Subcutaneous adipose tissue (tissue), 4 donors: ENCODE measurements around the gene NCMAP. TPM values are rescaled to one million over a fixed set of nuclear protein-coding genes. Genes with fewer than 3 reads are reported as not detected.

Experiments
- total RNA-seq, 4 donors: library from RNA; depleted of rRNA; stranded (reverse); fragments of >200 nt; gene quantifications; one replicate each; pipeline ENCODE4 v1.1.0, GENCODE V29; 2016
- TF ChIP-seq, protein P1 (sequence below): fragments of 450-650 bp; IDR thresholded peaks from one replicate; pipeline ENCODE4 v1.5.1; 2016; ENCODE audit warnings: low read depth, mild to moderate bottlenecking, control low read depth, antibody characterized with exemption, moderate library complexity

The NCMAP gene
- total RNA-seq, 4 donors from 2014 or later, result 0.22 to 0.33 TPM; not detected in 2

DNA sequence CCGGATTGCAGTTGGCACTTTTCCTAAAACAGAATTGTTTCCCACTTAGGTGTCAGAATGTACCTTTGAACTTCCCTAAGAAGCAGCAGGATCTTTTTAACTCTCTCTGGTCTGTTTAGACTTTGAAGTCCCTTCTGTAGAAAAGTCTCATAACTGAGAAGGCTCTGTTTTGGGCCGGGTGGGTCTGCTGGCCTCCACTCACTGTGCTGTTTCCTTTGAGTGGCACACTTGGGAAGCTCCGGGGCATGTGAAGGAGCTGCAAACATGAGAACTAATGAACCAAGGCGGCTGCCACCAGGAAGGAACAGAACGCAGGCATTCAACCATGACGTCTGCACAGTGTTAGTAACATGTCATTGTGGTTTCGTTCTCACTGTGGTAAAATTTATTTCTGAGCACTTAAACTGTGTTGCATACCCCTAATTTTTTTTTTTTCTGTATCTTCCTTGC, 19.5 kb upstream of the NCMAP start:
- TF ChIP-seq, protein P1, sequence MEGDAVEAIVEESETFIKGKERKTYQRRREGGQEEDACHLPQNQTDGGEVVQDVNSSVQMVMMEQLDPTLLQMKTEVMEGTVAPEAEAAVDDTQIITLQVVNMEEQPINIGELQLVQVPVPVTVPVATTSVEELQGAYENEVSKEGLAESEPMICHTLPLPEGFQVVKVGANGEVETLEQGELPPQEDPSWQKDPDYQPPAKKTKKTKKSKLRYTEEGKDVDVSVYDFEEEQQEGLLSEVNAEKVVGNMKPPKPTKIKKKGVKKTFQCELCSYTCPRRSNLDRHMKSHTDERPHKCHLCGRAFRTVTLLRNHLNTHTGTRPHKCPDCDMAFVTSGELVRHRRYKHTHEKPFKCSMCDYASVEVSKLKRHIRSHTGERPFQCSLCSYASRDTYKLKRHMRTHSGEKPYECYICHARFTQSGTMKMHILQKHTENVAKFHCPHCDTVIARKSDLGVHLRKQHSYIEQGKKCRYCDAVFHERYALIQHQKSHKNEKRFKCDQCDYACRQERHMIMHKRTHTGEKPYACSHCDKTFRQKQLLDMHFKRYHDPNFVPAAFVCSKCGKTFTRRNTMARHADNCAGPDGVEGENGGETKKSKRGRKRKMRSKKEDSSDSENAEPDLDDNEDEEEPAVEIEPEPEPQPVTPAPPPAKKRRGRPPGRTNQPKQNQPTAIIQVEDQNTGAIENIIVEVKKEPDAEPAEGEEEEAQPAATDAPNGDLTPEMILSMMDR, result no peak

DNA sequence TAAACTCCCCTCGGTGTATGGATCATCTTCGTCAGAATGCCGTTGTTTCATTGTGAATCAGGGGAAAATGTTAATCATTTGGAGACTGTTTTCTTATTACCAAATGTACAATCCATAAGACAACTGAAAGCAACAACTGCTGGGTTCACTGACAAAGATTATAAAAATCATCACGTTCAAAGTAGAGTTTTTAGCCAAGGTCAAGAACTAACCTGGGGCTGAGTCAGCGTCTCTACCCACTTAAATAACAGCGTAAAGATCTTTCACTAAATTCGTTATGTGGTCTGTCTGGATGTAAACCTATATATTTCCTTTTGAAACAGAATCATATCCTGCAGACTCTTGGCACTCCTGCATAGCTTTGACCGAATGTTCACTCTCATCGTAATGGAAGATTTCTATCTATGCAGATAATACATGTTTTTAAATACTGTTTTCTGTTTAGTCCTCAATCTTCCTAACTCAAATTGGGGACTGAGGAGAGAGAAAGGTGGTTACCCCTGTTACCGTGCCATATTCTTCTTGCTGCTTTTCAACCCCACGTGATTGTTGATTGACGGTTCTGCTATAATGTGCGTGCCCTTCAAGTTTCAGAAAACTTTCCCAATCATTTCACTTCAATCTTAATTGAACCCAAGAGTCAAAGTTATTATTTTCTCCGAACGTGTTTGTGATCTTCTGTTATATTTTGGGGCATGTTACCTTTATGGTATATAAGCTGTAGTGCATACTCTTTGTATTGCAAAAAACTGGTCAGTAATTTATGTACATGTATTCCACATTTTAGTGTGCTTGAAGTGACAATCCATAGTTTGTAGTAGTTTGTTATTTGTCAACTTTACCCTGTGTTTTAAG, 15.6 kb upstream of the NCMAP start:
- TF ChIP-seq, protein P1, result no peak

DNA sequence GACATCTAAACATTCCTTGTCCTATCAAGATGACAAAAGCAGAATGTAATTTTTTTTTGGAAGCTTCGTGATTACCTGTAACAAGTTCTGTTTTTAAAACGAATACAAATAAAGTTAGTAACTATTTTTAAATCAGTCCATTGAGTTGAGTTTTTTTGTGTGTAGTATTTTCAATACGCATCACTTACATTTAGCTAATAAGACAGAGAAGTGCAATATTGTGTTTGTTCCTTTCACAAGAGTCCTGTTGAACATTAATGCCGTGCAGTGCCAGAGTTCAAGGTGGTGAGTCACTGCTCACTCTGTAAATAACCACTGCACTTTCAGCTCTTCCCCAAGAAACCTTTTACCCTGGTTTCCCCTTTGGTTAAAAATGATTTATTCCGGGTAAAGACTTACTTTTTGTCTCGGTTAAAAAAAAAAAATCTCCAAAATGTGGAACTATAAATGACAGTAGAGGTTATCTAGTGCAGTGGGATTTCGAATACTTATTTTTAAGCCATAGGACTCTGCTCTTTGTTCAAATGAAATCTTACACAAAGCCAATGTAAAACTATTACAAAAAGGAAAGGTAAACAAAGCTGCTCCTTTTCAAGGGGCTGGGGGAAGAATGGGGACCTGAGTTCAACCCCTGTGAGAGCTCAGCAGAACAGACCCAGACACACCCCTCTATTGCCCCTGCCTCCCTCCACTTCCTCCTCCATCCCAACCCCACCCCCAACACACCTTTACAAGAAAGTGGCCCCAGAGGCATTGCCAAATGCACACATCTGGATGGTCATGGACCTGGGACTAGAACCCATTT, 14.8 kb upstream of the NCMAP start:
- TF ChIP-seq, protein P1, result no peak

DNA sequence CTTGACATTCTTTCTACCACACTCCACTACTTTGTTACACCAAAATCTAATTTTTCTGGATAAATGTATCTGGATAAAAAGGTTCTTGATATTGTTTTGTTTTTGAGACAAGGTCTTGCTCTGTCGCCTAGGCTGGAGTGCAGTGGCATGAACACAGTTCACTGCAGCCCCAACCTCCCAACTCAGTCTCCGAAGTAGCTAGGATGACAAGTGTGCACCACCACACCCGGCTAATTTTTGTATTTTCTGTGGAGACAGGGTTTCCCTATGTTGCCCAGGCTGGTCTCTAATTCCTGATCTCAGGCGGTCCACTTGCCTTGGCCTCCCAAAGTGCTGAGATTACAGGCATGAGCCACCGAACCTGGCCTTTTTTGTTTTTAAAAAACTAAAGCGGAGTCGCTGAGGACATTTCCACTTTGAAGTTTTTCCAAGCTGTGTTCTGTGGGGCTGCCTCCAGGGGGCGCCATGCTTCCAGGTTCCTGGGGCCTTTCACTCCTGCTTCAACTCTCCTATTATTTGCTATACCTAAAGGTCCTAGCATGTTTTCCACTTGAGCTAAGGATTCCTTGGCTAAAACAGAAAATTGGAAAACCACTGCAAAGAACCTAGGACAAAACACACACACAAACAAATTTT, 14.1 kb upstream of the NCMAP start:
- TF ChIP-seq, protein P1, result no peak

DNA sequence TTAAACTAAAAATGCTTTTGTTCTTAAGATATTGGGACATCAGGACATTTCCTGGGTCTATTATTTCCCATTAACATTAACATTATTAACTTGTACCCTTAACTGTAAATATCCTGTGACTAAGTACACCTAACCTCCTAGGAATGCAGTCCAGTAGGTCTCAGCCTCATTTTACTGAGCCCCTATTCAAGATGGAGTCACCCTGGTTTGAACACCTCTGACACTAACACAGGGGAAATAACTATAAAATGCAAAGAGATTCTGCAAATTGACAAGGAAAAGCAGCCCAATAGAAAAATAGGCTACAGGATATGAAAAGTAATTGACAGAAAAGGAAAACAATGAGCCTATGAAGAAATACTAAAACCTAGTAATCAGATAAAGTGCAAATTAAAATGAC, 11.6 kb upstream of the NCMAP start:
- TF ChIP-seq, protein P1, result no peak

DNA sequence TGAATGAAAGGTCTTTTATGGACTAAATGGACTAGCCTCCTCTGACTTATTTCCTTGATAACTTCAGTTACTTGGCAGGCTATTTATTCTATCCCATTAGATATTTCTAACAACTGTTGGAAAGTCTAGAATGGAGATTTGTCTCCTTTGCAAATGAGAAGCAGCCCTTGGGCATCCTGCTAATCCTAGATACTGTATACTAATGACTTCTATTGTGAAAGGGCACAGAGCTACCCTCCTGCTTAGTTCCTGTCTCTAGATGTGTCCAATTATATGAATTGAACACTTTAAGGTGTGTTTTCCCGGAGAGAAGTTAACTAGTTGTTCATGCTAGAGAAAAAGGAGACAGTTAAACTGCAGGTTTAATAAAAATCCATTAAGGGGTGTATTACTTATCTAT, 10.2 kb upstream of the NCMAP start:
- TF ChIP-seq, protein P1, result no peak

DNA sequence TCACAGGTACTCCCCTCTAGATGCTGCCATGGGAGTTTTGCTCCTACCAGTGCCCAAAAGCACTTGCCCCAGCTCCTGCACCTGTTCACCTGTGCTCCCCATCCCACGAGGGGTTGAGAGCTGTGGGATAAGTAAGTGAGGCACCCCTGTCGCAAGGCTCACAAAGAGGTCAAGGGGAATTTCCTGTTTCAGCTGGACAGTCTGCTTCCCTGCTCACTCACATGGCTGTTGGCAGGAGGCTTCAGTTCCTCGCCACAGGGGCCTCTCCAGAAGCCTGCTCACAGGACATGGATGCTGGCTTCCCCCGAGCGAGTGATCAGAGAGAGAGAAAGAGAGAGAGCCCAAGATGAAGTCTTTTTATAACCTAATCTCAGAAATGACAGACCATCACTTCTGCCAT, 8.7 kb upstream of the NCMAP start:
- TF ChIP-seq, protein P1, result no peak
